NCI-H2196 treated with DMSO at 0.1 percent for 48 hours (cell line): ENCODE results near the gene PODNL1.
"Not testable (repeated sequence)": the region's sequence is repeated elsewhere in the genome, so short reads cannot be mapped to it uniquely, and the experiment has no call there.

Experiments
- DNase-seq: peaks from one replicate; lab custom pipeline; 2025; ENCODE audit not compliant: unreplicated experiment; lab: John Stamatoyannopoulos, UW

Gene PODNL1

GRCh38 chr19:13929956-13930355, 8.3 kb downstream of the PODNL1 start:
- DNase-seq: no peak

GRCh38 chr19:13929340-13929739, 8.9 kb downstream of the PODNL1 start:
- DNase-seq: no peak

- DNase-seq: no peak
Observed at GRCh38 chr19:13926715-13927114, 11.5 kb downstream of the PODNL1 start.

GRCh38 chr19:13926010-13926409, 12.2 kb downstream of the PODNL1 start:
- no peak for DNase-seq

GRCh38 chr19:13923194-13923987, 14.8 kb downstream of the PODNL1 start:
- no peak for DNase-seq

GRCh38 chr19:13922118-13922517, 16.1 kb downstream of the PODNL1 start:
- DNase-seq: not testable (repeated sequence)

- DNase-seq: peak; percentile 24
Observed at GRCh38 chr19:13920940-13921747, 17.1 kb downstream of the PODNL1 start.

- no peak for DNase-seq
Observed at GRCh38 chr19:13920524-13920923, 17.7 kb downstream of the PODNL1 start.

GRCh38 chr19:13918726-13919411, 19.3 kb downstream of the PODNL1 start:
- DNase-seq: no peak

GRCh38 chr19:13917888-13918406, 20.3 kb downstream of the PODNL1 start:
- DNase-seq: no peak

DNA sequence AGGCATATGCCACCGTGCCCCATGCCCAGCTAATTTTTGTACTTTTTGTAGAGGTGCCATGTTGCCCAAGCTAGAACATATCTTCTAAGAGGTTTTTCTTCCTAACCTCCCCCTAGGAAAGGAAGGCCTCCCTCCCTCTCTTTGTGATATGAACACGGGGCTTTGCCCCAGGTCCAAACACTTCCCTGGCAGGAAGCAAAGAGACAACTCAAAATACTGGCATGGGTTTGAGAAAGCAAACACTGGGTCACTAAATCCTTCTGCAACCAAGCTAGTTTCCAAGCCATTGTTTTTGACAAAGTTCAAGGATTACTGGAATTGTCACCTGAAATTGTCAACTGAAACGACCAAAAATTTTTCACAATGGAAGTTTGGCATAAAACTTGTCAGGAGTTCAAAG, 23.4 kb downstream of the PODNL1 start:
- DNase-seq: no peak

DNA sequence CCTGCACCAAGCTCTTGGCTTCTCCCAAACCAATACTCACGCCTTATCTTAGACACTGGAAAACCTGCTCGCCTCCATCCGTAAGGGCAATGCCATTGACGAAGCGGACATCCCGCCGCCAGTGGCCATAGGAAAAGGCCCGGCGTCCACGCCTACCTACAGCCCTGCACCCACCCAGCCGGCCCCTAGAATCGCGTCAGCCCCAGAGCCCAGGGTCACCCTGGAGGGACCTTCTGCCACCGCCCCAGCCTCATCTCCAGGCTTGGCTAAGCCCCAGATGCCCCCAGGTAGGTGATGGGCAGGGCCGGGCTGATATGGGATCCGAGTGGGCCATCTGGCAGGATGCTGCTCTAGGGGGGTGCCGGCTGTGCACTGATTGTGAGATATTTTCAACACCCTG, 24.9 kb downstream of the PODNL1 start:
- DNase-seq: no peak

DNA sequence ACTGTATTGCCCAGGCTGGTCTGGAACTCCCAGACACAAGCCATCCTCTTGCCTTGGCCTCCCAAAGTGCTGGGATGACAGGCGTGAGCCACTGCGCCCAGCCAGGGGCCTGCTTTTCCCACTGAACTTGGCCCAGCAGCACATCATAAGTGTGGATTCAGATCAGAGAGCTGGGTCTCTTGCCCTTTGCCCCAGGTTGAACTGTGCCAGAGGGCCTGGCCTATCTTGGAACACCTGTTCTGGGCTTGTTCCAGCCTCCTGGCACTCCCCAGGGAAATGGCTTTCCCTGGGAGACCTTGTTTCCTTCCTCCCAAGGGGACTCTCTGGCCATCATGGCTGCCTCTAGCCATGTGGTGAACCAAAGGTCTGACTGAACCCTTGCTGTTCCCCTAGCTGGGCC, 28.8 kb downstream of the PODNL1 start:
- DNase-seq: no peak

- no peak for DNase-seq
Observed at GRCh38 chr19:13908674-13909073, 29.5 kb downstream of the PODNL1 start.

DNA sequence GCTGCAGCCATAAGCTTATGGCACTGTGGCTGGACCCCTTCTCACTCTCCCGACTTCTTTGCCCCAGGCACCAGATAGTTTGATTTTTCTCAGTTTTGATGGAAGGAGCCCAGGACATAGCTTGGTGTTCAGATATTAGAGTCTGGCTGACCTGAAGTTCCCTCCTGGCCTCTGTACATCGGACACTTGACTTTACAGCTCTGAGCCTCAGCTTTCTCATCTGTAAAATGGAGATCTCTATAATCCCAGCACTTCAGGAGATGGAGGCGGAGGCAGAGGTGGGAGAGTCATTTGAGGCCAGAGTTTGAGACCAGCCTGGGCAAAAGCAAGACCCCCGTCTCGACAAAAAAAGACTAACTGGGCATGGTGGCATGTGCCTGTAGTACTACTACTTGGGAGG, 31.3 kb downstream of the PODNL1 start:
- DNase-seq: no peak

- DNase-seq: no peak
Observed at GRCh38 chr19:13906521-13906904, 31.7 kb downstream of the PODNL1 start.

DNA sequence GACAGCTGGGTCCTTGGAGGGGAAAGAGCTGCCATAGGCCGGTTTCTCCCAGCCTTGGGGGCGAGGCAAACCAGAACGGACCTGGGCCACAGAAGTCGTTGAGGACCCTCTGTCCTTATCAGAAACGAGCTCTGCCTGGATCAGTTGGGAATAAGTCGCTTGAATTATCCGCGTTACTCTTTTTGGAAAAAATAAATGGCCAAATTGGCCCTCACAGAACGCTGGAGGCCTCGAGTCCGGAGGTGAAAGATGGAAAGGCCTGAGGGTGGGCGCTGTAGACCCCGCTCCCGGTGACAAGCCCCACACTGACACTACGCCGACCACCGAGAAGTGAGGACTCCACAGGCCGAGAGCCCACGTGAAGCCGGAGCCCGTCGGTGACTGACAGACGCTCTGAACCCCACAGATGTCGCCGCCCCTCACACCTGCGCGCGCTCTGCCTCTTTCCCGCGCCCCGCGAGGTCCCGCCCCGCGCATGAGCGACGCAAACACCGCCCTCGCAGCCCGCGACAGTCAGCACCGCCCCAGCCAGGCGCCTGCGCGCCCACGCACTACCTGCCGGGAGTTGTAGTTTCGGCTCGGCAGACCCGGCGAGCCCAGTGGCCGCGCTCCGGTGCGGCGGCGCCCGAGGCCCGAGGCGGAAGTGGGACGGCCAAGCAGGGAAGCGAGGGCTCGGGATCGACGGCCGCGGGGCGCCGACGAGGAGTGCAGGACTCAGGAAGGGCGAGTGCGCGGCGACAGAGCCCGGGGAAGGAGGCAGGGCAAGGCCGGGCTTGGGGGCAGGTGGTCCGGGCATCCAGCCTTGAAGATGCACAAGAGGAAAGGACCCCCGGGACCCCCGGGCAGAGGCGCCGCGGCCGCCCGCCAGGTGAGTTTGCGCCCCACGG, 32.3 kb downstream of the PODNL1 start, which contains the start of the genes BRME1 and CC2D1A:
Gene BRME1, minus strand, starts transcription at position 484 of the 887 bp plus-strand sequence. CDS start 1,225 bp downstream, outside the sequence.
Gene CC2D1A, plus strand, starts transcription at position 568 of the 887 bp plus-strand sequence. Its CDS starts 241 bp downstream, at position 809.
- peak; percentile 84 for DNase-seq

DNA sequence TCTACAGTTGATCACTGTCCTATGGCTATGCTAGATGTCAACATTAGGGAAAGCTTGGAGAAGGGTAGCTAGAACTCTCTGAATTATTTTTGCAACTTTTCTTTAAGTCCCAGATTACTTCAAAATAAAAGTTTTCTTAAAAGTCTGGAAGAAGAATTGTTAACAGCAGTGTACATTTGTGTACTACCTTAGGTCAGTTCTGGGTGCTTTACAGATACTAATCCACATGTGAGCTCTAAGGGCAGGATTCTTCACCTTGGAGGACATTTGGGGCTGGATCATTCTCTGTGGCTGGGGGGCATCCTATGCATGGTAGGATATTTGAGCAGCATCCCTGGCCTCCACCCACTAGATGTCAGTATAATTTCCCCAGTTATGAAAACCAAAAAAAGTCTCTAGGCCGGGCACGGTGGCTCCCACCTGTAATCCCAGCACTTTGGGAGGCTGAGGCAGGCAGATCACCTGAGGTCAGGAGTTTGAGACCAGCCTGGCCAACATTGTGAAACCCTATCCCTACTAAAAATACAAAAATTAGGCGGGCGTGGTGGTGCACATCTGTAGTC, 35.1 kb downstream of the PODNL1 start:
- DNase-seq: no peak

DNA sequence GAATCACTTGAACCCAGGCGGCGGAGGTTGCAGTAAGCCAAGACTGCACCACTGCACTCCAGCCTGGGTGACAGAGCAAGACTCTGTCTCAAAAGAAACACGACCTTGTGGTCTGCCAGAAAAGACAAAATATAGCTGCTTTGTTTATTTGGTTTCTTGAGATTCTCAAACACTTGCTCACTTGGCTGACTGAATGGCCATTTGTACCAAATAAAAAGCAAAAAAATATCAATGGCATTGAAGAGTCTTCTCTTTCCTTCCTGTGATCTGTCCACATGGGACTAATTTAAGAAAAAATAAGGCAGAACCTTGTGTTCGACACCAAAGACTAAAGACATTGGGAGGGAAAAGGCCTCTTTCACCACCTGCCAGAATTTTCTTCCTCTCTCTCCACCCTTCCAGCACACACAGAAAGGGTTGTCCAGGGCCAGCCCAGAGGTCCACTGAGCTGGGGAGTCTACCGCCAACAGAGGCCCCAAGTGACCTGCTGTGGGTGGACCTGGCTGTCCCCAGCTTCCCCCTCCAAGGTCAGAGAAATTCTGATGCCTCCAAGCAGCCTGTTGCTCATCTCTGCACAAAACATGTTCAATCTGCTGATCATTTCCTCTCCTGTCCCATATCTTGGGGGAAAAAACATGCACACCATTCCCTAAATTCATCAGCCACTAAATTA, 38.2 kb downstream of the PODNL1 start:
- no peak for DNase-seq
